ENCODE measurements around the gene IGSF21. TPM values are rescaled to one million over a fixed set of nuclear protein-coding genes. Genes with fewer than 3 reads are reported as not detected.
A peak's percentile ranks its signal among the peaks of the same experiment; 100 is the strongest.

IGSF21 gene
- polyA plus RNA-seq, 1 donor (not counting 4 experiments of a cell fraction or from before 2014, with no cell fraction given): not detected

DNA sequence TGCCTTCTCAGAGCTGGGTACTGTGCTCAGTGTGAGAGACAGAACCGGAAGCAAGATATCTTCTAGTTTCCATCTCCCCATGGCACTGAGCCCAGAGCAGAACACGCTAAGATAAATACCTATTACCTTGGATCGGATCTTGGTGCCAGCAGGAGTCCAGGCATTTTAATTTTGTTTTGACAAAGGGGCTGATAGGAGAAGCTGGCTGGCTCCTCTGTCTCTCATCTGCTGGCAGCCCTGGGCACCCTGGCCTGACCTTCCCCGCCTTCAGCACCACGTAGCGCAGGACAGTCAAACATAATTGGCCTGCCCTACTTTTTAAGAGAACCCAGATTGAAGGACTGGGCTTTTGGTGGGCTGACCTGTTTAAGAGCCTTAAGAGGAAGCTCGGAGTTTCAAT is 212.5 kb downstream of the IGSF21 start:
- H3K27ac ChIP-seq (ENCODE audit: control insufficient read depth, insufficient read depth, low read length): no peak overlapping the region

DNA sequence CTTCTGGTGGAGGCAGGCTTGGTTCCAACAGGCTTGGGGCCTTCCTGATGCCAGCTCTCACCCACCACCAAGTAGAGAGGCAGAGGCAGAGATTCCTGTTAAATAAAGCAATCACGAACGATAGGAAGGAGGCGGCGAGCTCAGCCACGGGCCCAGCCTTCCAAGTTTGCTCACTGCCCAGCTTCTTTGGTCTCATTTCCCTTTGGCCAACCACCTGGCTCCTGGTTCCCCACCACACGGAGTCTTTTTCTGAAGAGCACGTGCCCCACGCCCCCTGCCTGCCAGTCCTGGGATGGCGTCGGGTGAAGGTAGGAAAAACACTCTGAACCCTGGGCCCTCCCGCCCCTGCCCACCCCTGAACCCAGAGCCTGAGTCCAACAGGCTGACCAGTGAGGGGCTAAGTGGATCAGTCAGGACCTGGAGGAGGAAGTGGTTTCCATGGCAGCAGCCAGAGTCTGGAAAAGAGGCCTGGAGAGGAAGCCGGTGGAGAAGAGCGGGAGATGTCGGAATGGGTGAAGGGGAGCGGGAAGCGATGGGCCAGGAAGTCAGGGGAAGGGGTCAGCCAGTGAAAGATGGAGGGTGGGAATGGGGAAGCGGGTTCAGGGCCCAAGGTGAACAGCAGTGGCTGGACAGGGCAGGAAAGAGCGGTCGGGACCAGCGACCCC is 214.9 kb downstream of the IGSF21 start:
- Histone ChIP-seq H3K36me3 (ENCODE audit: control insufficient read depth in 2 of 2, extremely low read depth in 1 of 2, insufficient read depth in 2 of 2, low read length in 2 of 2) (no peaks in the 10 kb centered on the region), H3K9ac (ENCODE audit: control insufficient read depth, extremely low read depth, insufficient read depth, low read length) (no peak overlapping the region), H3K4me1 (ENCODE audit: control insufficient read depth, extremely low read depth, insufficient read depth, low read length) (no peaks in the 10 kb centered on the region), H3K9me1 (ENCODE audit: control insufficient read depth, extremely low read depth, insufficient read depth, low read length) (no peaks in the 10 kb centered on the region), H3K27ac (ENCODE audit: control insufficient read depth, insufficient read depth, low read length) (no peak overlapping the region), H3K4me2 (ENCODE audit: control insufficient read depth, extremely low read depth, insufficient read depth, low read depth, low read length) (no peak overlapping the region), H3K9me3 (ENCODE audit: control insufficient read depth, low read depth, low read length) (no peaks in the 10 kb centered on the region), H4K20me1 (ENCODE audit: control insufficient read depth, extremely low read depth, insufficient read depth, low read length) (no peaks in the 10 kb centered on the region), H3K27me3 (ENCODE audit: control insufficient read depth, extremely low read depth, insufficient read depth, low read length) (no peaks in the 10 kb centered on the region), H3K79me2 (ENCODE audit: control insufficient read depth, insufficient read depth, low read length) (no peaks in the 10 kb centered on the region), H2AFZ (ENCODE audit: control insufficient read depth, low read length) (no peak overlapping the region), H3K4me3 (ENCODE audit: control insufficient read depth in 2 of 3, extremely low read depth in 1 of 3, insufficient read depth in 2 of 3, low read depth in 1 of 3, low read length in 3 of 3) (no peak overlapping the region)
- TF ChIP-seq CTCF (optimal IDR thresholded peaks at IDR 0.05 in 1 of 3, IDR thresholded peaks at IDR 0.05 in 1 of 3, conservative IDR thresholded peaks at IDR 0.05 in 1 of 3; ENCODE audit: extremely low read depth in 1 of 3, insufficient read depth in 2 of 3, low read length in 3 of 3): peak in 1 of 3 experiments; percentile 17
- TF ChIP-seq EZH2 (IDR thresholded peaks at IDR 0.05; ENCODE audit: low read length): no peak
- DNase-seq (ENCODE audit: low read depth, low spot score) (no peak), FAIRE-seq (no peak)
- dilution Hi-C loops (cut with MboI; ENCODE audit: extremely low pct_ligation_motif_present, low sequenced_read_pairs): no loop called here

More for the DNA sequence above, 212.5 kb downstream of the IGSF21 start:
- Histone ChIP-seq H3K9ac (ENCODE audit: control insufficient read depth, extremely low read depth, insufficient read depth, low read length) (no peak overlapping the region), H3K9me1 (ENCODE audit: control insufficient read depth, extremely low read depth, insufficient read depth, low read length) (no peaks in the 10 kb centered on the region), H4K20me1 (ENCODE audit: control insufficient read depth, extremely low read depth, insufficient read depth, low read length) (no peaks in the 10 kb centered on the region), H3K4me2 (ENCODE audit: control insufficient read depth, extremely low read depth, insufficient read depth, low read depth, low read length) (no peak overlapping the region), H3K36me3 (ENCODE audit: control insufficient read depth in 2 of 2, extremely low read depth in 1 of 2, insufficient read depth in 2 of 2, low read length in 2 of 2) (no peaks in the 10 kb centered on the region), H3K27me3 (ENCODE audit: control insufficient read depth, extremely low read depth, insufficient read depth, low read length) (no peaks in the 10 kb centered on the region), H3K79me2 (ENCODE audit: control insufficient read depth, insufficient read depth, low read length) (no peaks in the 10 kb centered on the region), H2AFZ (ENCODE audit: control insufficient read depth, low read length) (no peak overlapping the region), H3K9me3 (ENCODE audit: control insufficient read depth, low read depth, low read length) (no peaks in the 10 kb centered on the region), H3K4me3 (ENCODE audit: control insufficient read depth in 2 of 3, extremely low read depth in 1 of 3, insufficient read depth in 2 of 3, low read depth in 1 of 3, low read length in 3 of 3) (no peak overlapping the region), H3K4me1 (ENCODE audit: control insufficient read depth, extremely low read depth, insufficient read depth, low read length) (no peaks in the 10 kb centered on the region)
- TF ChIP-seq EZH2 (IDR thresholded peaks at IDR 0.05; ENCODE audit: low read length): no peak
- TF ChIP-seq CTCF (optimal IDR thresholded peaks at IDR 0.05 in 1 of 3, IDR thresholded peaks at IDR 0.05 in 1 of 3, conservative IDR thresholded peaks at IDR 0.05 in 1 of 3; ENCODE audit: extremely low read depth in 1 of 3, insufficient read depth in 2 of 3, low read length in 3 of 3): no peak
- DNase-seq (ENCODE audit: low read depth, low spot score) (no peak), FAIRE-seq (no peak)
- dilution Hi-C loops (cut with MboI; ENCODE audit: extremely low pct_ligation_motif_present, low sequenced_read_pairs): no loop called here

Measured in keratinocyte (primary cell).